NCI-H460 (cell line): ENCODE measurements around the gene UBE2QL1. TPM values are rescaled to one million over a fixed set of nuclear protein-coding genes. Genes with fewer than 3 reads are reported as not detected.

ENCODE experiments used
- DNase-seq: peaks from one replicate; pipeline ENCODE4 v3.0.0-alpha.2; 2016; ENCODE audit warnings: low read depth; ENCODE audit errors: extremely low read depth
- total RNA-seq: library from RNA; depleted of rRNA; stranded (reverse); fragments of >200 nt; shearing (Covaris generic); gene quantifications from 2 replicates; pipeline ENCODE4 v1.2.3, GENCODE V29; 2014

The UBE2QL1 gene
- total RNA-seq, 1 experiment from 2014 or later = 0.20 TPM

- no peak for DNase-seq
Observed at GRCh38 chr5:6424700-6425099, 24.0 kb upstream of the UBE2QL1 start.

GRCh38 chr5:6427694-6428093, 21.0 kb upstream of the UBE2QL1 start:
- DNase-seq = no peak

GRCh38 chr5:6430418-6431028, 18.1 kb upstream of the UBE2QL1 start:
- no peak for DNase-seq

- DNase-seq = no peak
Observed at GRCh38 chr5:6431214-6432195, 17.2 kb upstream of the UBE2QL1 start.

- no peak for DNase-seq
Observed at GRCh38 chr5:6432206-6432605, 16.5 kb upstream of the UBE2QL1 start.

- no peak for DNase-seq
Observed at GRCh38 chr5:6434731-6435130, 13.9 kb upstream of the UBE2QL1 start.

GRCh38 chr5:6435356-6435755, 13.3 kb upstream of the UBE2QL1 start:
- DNase-seq = no peak

GRCh38 chr5:6436715-6437331, 11.8 kb upstream of the UBE2QL1 start:
- no peak for DNase-seq

- no peak for DNase-seq
Observed at GRCh38 chr5:6439588-6440550, 8.8 kb upstream of the UBE2QL1 start.

GRCh38 chr5:6442333-6442732, 6.3 kb upstream of the UBE2QL1 start:
- no peak for DNase-seq

- DNase-seq = no peak
Observed at GRCh38 chr5:6443326-6443725, 5.3 kb upstream of the UBE2QL1 start.

- no peak for DNase-seq
Observed at GRCh38 chr5:6446042-6446441, 2.6 kb upstream of the UBE2QL1 start.

- DNase-seq = no peak
Observed at GRCh38 chr5:6446626-6447309, 1.9 kb upstream of the UBE2QL1 start.

- no peak for DNase-seq
Observed at GRCh38 chr5:6447384-6448140, 1.1 kb upstream of the UBE2QL1 start.

GRCh38 chr5:6448141-6448491, 543 bp upstream of the UBE2QL1 start:
- DNase-seq = no peak

- DNase-seq = no peak
Observed at GRCh38 chr5:6449465-6450158, 953 bp downstream of the UBE2QL1 start.

- DNase-seq = no peak
Observed at GRCh38 chr5:6450319-6450833, 1.7 kb downstream of the UBE2QL1 start.
